Natural killer cell (primary cell): ENCODE measurements around the gene NSRP1. TPM values are rescaled to one million over a fixed set of nuclear protein-coding genes. Genes with fewer than 3 reads are reported as not detected.

Source experiments
- ATAC-seq, 3 donors: fragments of 150-1000 bp in 2 of 3; fragments of 200-7000 bp in 1 of 3; cut with Tn5 transposase; 1 replicate in 1 of 3; 2 replicates in 2 of 3; pipeline ENCODE4 v1.10.0; 2021; ENCODE audit warnings: mild to moderate bottlenecking in 2 of 3, moderate library complexity in 2 of 3
- DNase-seq, 2 donors: peaks; one replicate each; pipeline versions ENCODE4 v3.0.0 to v3.0.0-alpha.2; 2013 to 2021; ENCODE audit warnings: mixed read lengths in 1 of 2
- H3K27ac ChIP-seq: one replicate; pipeline ENCODE4 v1.5.1; 2013; ENCODE audit warnings: mild to moderate bottlenecking, low read length
- H3K27me3 ChIP-seq: one replicate; pipeline ENCODE4 v1.6.1; 2013; ENCODE audit warnings: low read length; ENCODE audit not compliant: control insufficient read depth, insufficient read depth
- H3K36me3 ChIP-seq: one replicate; pipeline ENCODE4 v1.6.1; 2013; ENCODE audit warnings: low read length; ENCODE audit not compliant: control insufficient read depth, insufficient read depth
- H3K4me1 ChIP-seq: one replicate; pipeline ENCODE4 v1.6.1; 2013; ENCODE audit warnings: low read length; ENCODE audit not compliant: control insufficient read depth, insufficient read depth
- H3K4me3 ChIP-seq: one replicate; pipeline ENCODE4 v1.5.1; 2013; ENCODE audit warnings: low read length
- H3K9me3 ChIP-seq: one replicate; pipeline ENCODE4 v1.6.1; 2013; ENCODE audit warnings: low read length; ENCODE audit not compliant: control insufficient read depth, insufficient read depth
- H3K27ac Mint-ChIP-seq, 2 donors: one replicate each; pipeline ENCODE4 v1.8.0; 2022; ENCODE audit warnings: mild to moderate bottlenecking in 2 of 2, mixed read lengths in 2 of 2, moderate library complexity in 1 of 2
- H3K27me3 Mint-ChIP-seq, 2 donors: one replicate each; pipeline ENCODE4 v1.8.0; 2022; ENCODE audit warnings: low read depth in 2 of 2, mixed read lengths in 2 of 2
- H3K36me3 Mint-ChIP-seq: one replicate; pipeline ENCODE4 v1.8.0; 2022; ENCODE audit warnings: mixed read lengths
- H3K4me1 Mint-ChIP-seq, 2 donors: one replicate each; pipeline ENCODE4 v1.8.0; 2022; ENCODE audit warnings: mixed read lengths in 2 of 2
- H3K4me3 Mint-ChIP-seq: one replicate; pipeline ENCODE4 v1.8.0; 2022; ENCODE audit warnings: mild to moderate bottlenecking, moderate library complexity, mixed read lengths
- H3K9me3 Mint-ChIP-seq, 2 donors: one replicate each; pipeline ENCODE4 v1.8.0; 2022; ENCODE audit warnings: mixed read lengths in 2 of 2
- WGBS: methylation state at CpG from one replicate; pipeline ENCODE4 v1.1.7; 2013; ENCODE audit warnings: missing lambda C conversion rate; ENCODE audit not compliant: insufficient coverage; 5-methylcytosine and 5-hydroxymethylcytosine counted together
- intact Hi-C: fragments of 100-400 bp; cut with micrococcal nuclease; formaldehyde crosslinking; loops from one replicate; pipeline ENCODE4 v1.14.2; 2022
- total RNA-seq, 4 donors: library from RNA; stranded (reverse); fragments of 120-200 nt in 1 of 4; gene quantifications; one replicate each; pipeline versions ENCODE4 v1.2.3 to v1.2.4, GENCODE V29; 2013 to 2022
- TF ChIP-seq, protein P1 (sequence below): fragments of 200-600 bp; IDR thresholded peaks from one replicate; pipeline ENCODE4 v1.8.0; 2022; ENCODE audit warnings: antibody characterized with exemption

NSRP1 gene
- total RNA-seq, 3 donors from 2014 or later (not counting 1 experiment from before 2014, with no cell fraction given) = 27.0 to 33.7 (median 29.7) TPM

DNA sequence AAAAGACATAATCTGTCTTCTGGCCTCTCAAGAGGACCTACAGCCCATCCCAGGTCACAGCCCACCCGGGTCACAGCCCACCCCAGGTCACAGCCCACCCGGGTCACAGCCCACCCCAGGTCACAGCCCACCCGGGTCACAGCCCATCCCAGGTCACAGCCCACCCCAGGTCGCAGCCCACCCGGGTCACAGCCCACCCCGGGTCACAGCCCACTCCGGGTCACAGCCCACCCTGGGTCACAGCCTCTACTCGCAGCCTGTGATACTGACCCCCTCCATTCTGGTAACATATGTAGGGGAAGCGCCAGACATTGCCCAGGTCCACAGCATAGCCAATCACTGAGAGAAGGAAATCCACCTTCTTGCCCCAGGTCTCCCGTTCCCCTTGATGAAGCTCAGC is 104.7 kb downstream of the NSRP1 start:
- H3K36me3 Mint-ChIP-seq = no peaks in the 10 kb centered on the region
- 92% methylated on average over 8 of the region's 10 CpGs for WGBS
- H3K4me1 ChIP-seq = no peaks in the 10 kb centered on the region
- no peak overlapping the region for H3K4me3 ChIP-seq
- ATAC-seq (no peak), DNase-seq (no peak)
- H3K4me1 Mint-ChIP-seq = no peaks in the 10 kb centered on the region
- H3K4me3 Mint-ChIP-seq = no peak overlapping the region
- H3K9me3 Mint-ChIP-seq = no peaks in the 10 kb centered on the region
- intact Hi-C loops = no loop called here
- H3K27me3 ChIP-seq = no peaks in the 10 kb centered on the region
- H3K27ac ChIP-seq = no peak overlapping the region
- H3K36me3 ChIP-seq = no peaks in the 10 kb centered on the region
- H3K27ac Mint-ChIP-seq = no peak overlapping the region
- TF ChIP-seq, protein P1, sequence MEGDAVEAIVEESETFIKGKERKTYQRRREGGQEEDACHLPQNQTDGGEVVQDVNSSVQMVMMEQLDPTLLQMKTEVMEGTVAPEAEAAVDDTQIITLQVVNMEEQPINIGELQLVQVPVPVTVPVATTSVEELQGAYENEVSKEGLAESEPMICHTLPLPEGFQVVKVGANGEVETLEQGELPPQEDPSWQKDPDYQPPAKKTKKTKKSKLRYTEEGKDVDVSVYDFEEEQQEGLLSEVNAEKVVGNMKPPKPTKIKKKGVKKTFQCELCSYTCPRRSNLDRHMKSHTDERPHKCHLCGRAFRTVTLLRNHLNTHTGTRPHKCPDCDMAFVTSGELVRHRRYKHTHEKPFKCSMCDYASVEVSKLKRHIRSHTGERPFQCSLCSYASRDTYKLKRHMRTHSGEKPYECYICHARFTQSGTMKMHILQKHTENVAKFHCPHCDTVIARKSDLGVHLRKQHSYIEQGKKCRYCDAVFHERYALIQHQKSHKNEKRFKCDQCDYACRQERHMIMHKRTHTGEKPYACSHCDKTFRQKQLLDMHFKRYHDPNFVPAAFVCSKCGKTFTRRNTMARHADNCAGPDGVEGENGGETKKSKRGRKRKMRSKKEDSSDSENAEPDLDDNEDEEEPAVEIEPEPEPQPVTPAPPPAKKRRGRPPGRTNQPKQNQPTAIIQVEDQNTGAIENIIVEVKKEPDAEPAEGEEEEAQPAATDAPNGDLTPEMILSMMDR = no peak
- H3K9me3 ChIP-seq = no peaks in the 10 kb centered on the region
- H3K27me3 Mint-ChIP-seq = peaks cover 7 to 11% of the 10 kb centered on the region in 2 donors

DNA sequence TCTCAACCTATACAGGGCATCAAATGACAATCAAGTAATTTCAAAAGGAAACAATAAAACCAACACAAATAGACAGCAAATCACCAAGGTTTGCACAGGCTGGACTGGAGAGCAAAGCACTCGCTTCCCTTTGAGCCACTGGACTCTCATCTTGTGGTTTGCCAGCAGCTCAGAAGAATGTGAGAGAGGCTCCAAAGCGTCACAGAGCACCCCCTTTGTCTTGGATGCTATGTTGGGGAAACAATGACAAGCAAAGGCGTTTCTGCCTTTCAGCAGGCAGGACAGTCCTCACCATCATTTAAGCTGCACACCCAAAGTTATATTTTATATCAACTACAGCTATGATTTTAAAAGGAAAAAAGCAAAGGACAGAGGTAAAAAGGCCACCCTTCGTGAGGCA is 105.6 kb downstream of the NSRP1 start:
- no peaks in the 10 kb centered on the region for H3K4me1 Mint-ChIP-seq
- H3K9me3 Mint-ChIP-seq = no peaks in the 10 kb centered on the region
- TF ChIP-seq, protein P1 = no peak
- peaks cover 7 to 11% of the 10 kb centered on the region in 2 donors for H3K27me3 Mint-ChIP-seq
- no peak overlapping the region for H3K27ac ChIP-seq
- H3K9me3 ChIP-seq = no peaks in the 10 kb centered on the region
- H3K36me3 Mint-ChIP-seq = no peaks in the 10 kb centered on the region
- ATAC-seq (no peak), DNase-seq (no peak)
- no peaks in the 10 kb centered on the region for H3K36me3 ChIP-seq
- H3K4me1 ChIP-seq = no peaks in the 10 kb centered on the region
- H3K4me3 ChIP-seq = no peak overlapping the region
- no peak overlapping the region for H3K4me3 Mint-ChIP-seq
- H3K27me3 ChIP-seq = no peaks in the 10 kb centered on the region
- H3K27ac Mint-ChIP-seq = no peak overlapping the region
- intact Hi-C loops = no loop called here
- WGBS = 79% methylated on average over 4 of the region's 4 CpGs

DNA sequence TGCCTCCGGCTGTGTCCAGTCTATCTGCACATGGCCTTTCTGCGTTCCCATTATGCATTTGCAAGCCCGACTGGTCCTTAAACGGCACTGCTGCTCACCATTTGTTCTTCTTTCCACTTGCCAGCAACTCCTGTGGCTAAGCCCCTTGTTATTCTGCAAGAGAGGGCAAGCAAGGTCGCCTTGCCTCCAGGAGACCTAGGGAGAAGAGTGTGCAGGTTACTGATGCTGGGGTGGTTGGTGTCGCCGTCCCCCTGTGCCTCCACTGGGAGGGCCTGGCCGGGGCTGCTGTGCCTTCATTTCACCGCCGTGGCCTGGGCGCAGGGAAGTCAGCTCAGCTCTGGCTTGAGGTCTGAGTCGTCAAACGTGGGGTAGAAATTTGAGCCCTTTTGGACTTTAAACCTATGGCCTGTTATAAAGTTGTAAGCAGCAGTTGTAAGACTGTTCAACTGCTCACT is 106.1 kb downstream of the NSRP1 start:
- no peaks in the 10 kb centered on the region for H3K4me1 Mint-ChIP-seq
- peaks cover 7 to 11% of the 10 kb centered on the region in 2 donors for H3K27me3 Mint-ChIP-seq
- no peak overlapping the region for H3K4me3 Mint-ChIP-seq
- no peaks in the 10 kb centered on the region for H3K9me3 ChIP-seq
- no peak overlapping the region for H3K27ac Mint-ChIP-seq
- no peak overlapping the region for H3K4me3 ChIP-seq
- 92% methylated on average over 13 of the region's 13 CpGs for WGBS
- no peaks in the 10 kb centered on the region for H3K4me1 ChIP-seq
- DNase-seq = no peak
- intact Hi-C loops = no loop called here
- no peaks in the 10 kb centered on the region for H3K36me3 Mint-ChIP-seq
- no peaks in the 10 kb centered on the region for H3K9me3 Mint-ChIP-seq
- no peaks in the 10 kb centered on the region for H3K36me3 ChIP-seq
- no peak for ATAC-seq
- no peak overlapping the region for H3K27ac ChIP-seq
- no peaks in the 10 kb centered on the region for H3K27me3 ChIP-seq
- TF ChIP-seq, protein P1 = no peak

DNA sequence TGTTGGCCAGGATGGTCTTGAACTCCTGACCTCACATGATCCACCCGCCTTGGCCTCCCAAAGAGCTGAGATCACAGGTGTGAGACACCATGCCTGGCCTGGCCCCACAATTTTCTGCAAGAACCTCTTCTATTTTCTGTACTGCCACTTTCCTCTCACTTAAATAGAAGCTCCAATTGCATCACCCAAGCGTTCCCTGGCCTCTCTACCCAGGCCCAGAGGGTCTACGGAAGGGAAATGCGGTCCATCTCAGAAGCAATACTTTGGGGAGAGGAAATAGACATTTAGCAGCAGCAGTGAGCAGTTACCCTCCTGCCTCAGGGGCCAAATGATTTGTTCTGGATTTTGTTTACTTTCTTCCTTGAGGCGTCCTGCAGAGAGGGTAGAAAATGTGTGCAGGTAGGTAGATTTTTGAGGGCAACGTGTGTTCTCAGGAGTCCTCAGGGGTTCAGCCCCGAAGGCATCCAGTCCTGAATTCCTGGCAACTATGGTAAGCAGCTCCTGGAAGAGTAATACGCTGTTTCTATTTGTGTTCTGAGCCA is 107.9 kb downstream of the NSRP1 start:
- H3K9me3 ChIP-seq = no peaks in the 10 kb centered on the region
- intact Hi-C loops = no loop called here
- H3K36me3 ChIP-seq = no peaks in the 10 kb centered on the region
- no peaks in the 10 kb centered on the region for H3K4me1 ChIP-seq
- no peaks in the 10 kb centered on the region for H3K4me1 Mint-ChIP-seq
- H3K27me3 ChIP-seq = no peaks in the 10 kb centered on the region
- no peak for DNase-seq
- no peak overlapping the region for H3K27ac Mint-ChIP-seq
- no peaks in the 10 kb centered on the region for H3K9me3 Mint-ChIP-seq
- H3K4me3 ChIP-seq = no peak overlapping the region
- H3K27me3 Mint-ChIP-seq = peaks cover 7 to 11% of the 10 kb centered on the region in 2 donors
- H3K36me3 Mint-ChIP-seq = no peaks in the 10 kb centered on the region
- TF ChIP-seq, protein P1 = no peak
- 82% methylated on average over 8 of the region's 8 CpGs for WGBS
- H3K27ac ChIP-seq = no peak overlapping the region
- ATAC-seq = no peak
- H3K4me3 Mint-ChIP-seq = no peak overlapping the region
